Midbrain (tissue), 1 donor: ENCODE results near the gene CCDC179.

ENCODE experiments used
- DNase-seq: peaks from one replicate; lab custom pipeline; 2025; lab: John Stamatoyannopoulos, UW

CCDC179 gene

GRCh38 chr11:22807855-22808570, 52.3 kb downstream of the CCDC179 start:
- no peak for DNase-seq

GRCh38 chr11:22807391-22807790, 52.9 kb downstream of the CCDC179 start:
- DNase-seq = no peak

GRCh38 chr11:22802861-22803260, 57.4 kb downstream of the CCDC179 start:
- no peak for DNase-seq

- no peak for DNase-seq
These were observed 59.8 kb downstream of the CCDC179 start for GRCh38 chr11:22800482-22800881.

- no peak for DNase-seq
These were observed 61.4 kb downstream of the CCDC179 start for GRCh38 chr11:22798901-22799300.

GRCh38 chr11:22797047-22797446, 63.2 kb downstream of the CCDC179 start:
- DNase-seq = peak; percentile 39
